ENCODE data around the gene CALHM3. TPM values are rescaled to one million over a fixed set of nuclear protein-coding genes. Genes with fewer than 3 reads are reported as not detected.

CALHM3 gene, protein sequence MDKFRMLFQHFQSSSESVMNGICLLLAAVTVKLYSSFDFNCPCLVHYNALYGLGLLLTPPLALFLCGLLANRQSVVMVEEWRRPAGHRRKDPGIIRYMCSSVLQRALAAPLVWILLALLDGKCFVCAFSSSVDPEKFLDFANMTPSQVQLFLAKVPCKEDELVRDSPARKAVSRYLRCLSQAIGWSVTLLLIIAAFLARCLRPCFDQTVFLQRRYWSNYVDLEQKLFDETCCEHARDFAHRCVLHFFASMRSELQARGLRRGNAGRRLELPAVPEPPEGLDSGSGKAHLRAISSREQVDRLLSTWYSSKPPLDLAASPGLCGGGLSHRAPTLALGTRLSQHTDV
- total RNA-seq (2022; extraction: Qiagen RNA extraction; ENCODE audit: low read depth), result 0.10 to 0.35 TPM (median 0.22 TPM) in 4 of 5 replicates, not detected in the other

DNA sequence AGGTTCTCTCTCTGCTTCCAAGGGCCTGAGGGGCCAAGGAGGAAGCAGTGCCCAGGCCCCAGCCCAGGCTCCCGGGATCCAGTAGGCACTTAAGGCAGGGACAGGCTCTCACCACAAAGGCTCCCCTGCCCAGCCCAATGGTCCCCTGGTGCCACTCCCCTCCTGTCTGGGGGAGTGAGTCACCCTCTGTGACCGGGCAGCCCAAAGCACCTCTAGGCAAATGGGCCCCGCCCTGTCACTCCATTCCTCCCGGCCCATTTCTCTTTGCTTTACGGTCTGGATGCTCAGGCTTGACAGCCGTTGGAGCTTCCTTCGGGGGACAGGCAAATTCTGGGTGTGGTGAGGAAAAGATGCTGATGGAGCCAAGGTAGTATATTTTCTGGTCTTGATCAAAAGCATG is at the start of gene CALHM3:
CALHM3 (minus strand) TSS at position 106 of the 400 bp plus-strand sequence. CDS start 208 bp downstream, outside the sequence.

DNA sequence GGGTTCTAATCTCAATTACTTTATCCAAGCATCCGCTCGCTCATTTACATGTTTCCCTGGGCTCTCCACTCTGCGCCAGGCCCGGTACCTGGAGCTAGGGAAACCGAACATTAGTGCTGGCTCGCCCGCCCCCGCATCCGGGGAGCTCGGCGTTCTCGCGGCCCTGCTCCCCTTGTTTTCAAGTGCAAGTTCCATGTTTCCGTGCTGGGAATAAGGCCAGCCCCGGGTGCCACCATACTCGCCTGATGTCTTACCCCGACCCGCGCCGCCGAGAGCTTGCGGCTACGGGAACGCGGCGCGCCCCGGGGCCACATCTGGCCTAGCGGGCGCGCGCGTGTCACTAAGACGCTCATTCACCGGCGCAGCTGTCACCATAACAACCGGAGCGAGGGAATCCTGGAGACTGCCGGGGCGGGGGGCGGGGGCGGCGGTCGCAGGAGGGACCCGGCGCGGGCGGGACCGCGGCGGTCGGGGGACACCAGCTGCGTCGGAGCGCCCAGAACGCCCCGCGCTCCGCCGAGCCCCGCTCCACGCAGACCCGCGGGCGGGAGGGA is 14.4 kb upstream of the CALHM3 start, which contains the start of gene NEURL1:
NEURL1 (plus strand) TSS at position 344 of the 554 bp plus-strand sequence. CDS start 683 bp downstream, outside the sequence.

DNA sequence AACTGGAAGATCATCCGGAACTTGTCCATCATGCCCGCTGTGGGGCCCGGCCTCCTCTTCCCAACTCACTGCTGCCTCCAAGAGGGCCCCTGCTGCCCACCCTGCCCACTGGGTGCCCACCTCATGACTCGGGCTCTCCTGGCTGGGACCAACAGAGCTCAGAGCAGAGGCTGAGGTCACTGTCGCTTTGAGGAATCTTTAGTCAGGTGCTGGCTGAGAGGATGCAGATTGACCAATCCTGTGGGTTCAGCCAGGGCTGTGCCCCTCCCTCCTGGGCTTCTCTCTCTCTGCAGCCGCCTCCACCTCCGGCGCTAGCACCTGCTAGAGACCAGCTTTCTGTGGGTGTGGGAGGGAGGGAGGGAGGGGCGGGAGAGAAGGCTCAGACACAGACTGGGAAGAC is 20.3 kb downstream of the CALHM3 start, which contains the start of gene CALHM1:
CALHM1 (minus strand) TSS at position 181 of the 400 bp plus-strand sequence; CDS start at position 32, 149 bp downstream.

DNA sequence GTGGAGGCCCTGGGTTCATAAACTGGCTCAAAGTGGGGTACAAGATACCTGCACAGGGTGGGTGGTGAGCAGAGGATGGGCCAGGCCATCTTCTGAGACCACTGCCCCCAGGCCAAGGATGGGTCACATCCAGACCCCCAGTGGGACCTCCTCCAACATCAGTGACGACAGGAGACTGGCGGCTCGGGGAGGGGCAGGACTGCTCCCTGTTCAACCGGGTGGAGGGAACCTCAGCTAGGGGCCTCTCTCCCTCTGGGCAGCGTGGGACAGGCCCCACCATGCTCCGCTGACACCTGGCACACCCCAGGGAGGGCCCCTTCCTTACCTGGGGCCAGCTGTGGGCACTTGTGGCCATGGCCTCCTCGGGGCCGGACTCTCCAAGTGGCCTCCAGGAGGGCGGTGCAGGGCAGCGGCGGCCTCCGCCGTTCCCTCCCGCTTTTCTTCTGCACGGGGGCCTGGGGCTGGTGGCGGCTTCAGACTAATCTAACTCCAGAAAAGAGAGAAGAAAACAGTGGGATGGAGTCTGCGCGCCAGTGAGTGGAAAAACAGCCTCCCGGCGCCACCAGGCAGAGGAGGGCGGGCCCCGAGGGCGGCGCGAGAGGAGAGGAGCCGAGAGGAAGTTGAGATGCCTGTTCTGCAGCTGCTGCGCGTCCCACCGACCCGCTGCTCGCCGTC is 27.1 kb downstream of the CALHM3 start, which contains the start of gene CALHM2:
CALHM2 (minus strand) TSS at position 540 of the 675 bp plus-strand sequence. CDS start 2,429 bp downstream, outside the sequence.

Other genes starting within 250 kb of the CALHM3 start
- 0.07 to 0.09 TPM in 2 of 5 replicates, not detected in the others for gene RPEL1, start 233.4 kb downstream of the CALHM3 start, total RNA-seq (2022; extraction: Qiagen RNA extraction; ENCODE audit: low read depth)
- gene INA, start 202.1 kb downstream of the CALHM3 start, total RNA-seq (2022; extraction: Qiagen RNA extraction; ENCODE audit: low read depth), result 20.9 to 29.2 TPM (median 23.3 TPM) in 5 replicates
- 9.0 to 12.7 TPM (median 12.3 TPM) in 5 replicates for gene PCGF6, start 128.1 kb downstream of the CALHM3 start, total RNA-seq (2022; extraction: Qiagen RNA extraction; ENCODE audit: low read depth)
- gene TAF5, start 111.3 kb downstream of the CALHM3 start, total RNA-seq (2022; extraction: Qiagen RNA extraction; ENCODE audit: low read depth), result 2.4 to 3.6 TPM (median 3.2 TPM) in 5 replicates
- gene ATP5MK, start 82.8 kb downstream of the CALHM3 start, total RNA-seq (2022; extraction: Qiagen RNA extraction; ENCODE audit: low read depth), result 505 to 614 TPM (median 526 TPM) in 5 replicates
- 34.0 to 41.2 TPM (median 40.6 TPM) in 5 replicates for gene PDCD11, start 82.6 kb downstream of the CALHM3 start, total RNA-seq (2022; extraction: Qiagen RNA extraction; ENCODE audit: low read depth)
- 4.2 to 6.0 TPM (median 5.7 TPM) in 5 replicates for gene CALHM2, start 26.9 kb downstream of the CALHM3 start, total RNA-seq (2022; extraction: Qiagen RNA extraction; ENCODE audit: low read depth)
- not detected in 5 replicates for gene CALHM1, start 20.3 kb downstream of the CALHM3 start, total RNA-seq (2022; extraction: Qiagen RNA extraction; ENCODE audit: low read depth)
- gene NEURL1, start 14.5 kb upstream of the CALHM3 start, total RNA-seq (2022; extraction: Qiagen RNA extraction; ENCODE audit: low read depth), result 0.19 to 0.69 TPM (median 0.38 TPM) in 5 replicates

All from A549 treated with GW870086 at 1 μM for 4 hours (cell line).